ENCODE results near the gene CWF19L1. TPM values are rescaled to one million over a fixed set of nuclear protein-coding genes. Genes with fewer than 3 reads are reported as not detected.
"Not testable (repeated sequence)": the region's sequence is repeated elsewhere in the genome, so short reads cannot be mapped to it uniquely, and the experiment has no call there.

CWF19L1 gene
- total RNA-seq = 37.3 and 42.6 TPM in 2 replicates

GRCh38 chr10:100267239-100268104 is at the start of gene CWF19L1:
Gene CWF19L1 (minus strand): TSS chr10:100267638. CDS start chr10:100267593, 45 bp downstream.
- DNase-seq (ENCODE audit: low spot score) = peak; percentile 72
- Mint-ChIP-seq H3K4me3 (peak within 1 kb of the TSS; percentile 99), H3K36me3 (ENCODE audit: low read depth) (peaks cover 9% of the 10 kb centered on the region), H3K4me1 (ENCODE audit: low read depth) (peaks cover 20% of the 10 kb centered on the region), H3K27me3 (ENCODE audit: insufficient read depth) (no peaks in the 10 kb centered on the region), H3K27ac (peak within 1 kb of the TSS; percentile 95), H3K9me3 (no peaks in the 10 kb centered on the region)
- intact Hi-C loops (cut with micrococcal nuclease) = loop anchor here (1.0 to 5.0 kb wide), 6 partner anchors 19 to 240 kb away; partner anchors contain the start of genes BLOC1S2, CHUK, ERLIN1 and SCD

- no peak for DNase-seq (ENCODE audit: low spot score)
- no peak overlapping the region for H3K4me3 Mint-ChIP-seq
- no peaks in the 10 kb centered on the region for H3K36me3 Mint-ChIP-seq (ENCODE audit: low read depth)
- no peaks in the 10 kb centered on the region for H3K4me1 Mint-ChIP-seq (ENCODE audit: low read depth)
- peaks cover 52% of the 10 kb centered on the region for H3K27me3 Mint-ChIP-seq (ENCODE audit: insufficient read depth)
- no peaks in the 10 kb centered on the region for H3K9me3 Mint-ChIP-seq
- no peak overlapping the region for H3K27ac Mint-ChIP-seq
- intact Hi-C loops (cut with micrococcal nuclease) = no loop called here
Observed at GRCh38 chr10:100315615-100316014, 48.2 kb upstream of the CWF19L1 start.

GRCh38 chr10:100311298-100311697 is 43.9 kb upstream of the CWF19L1 start:
- Mint-ChIP-seq H3K27me3 (ENCODE audit: insufficient read depth) (peaks cover 50% of the 10 kb centered on the region), H3K9me3 (no peaks in the 10 kb centered on the region), H3K4me1 (ENCODE audit: low read depth) (no peaks in the 10 kb centered on the region), H3K36me3 (ENCODE audit: low read depth) (no peaks in the 10 kb centered on the region), H3K27ac (no peak overlapping the region), H3K4me3 (no peak overlapping the region)
- DNase-seq (ENCODE audit: low spot score) = no peak
- intact Hi-C loops (cut with micrococcal nuclease) = no loop called here

GRCh38 chr10:100307684-100308083 is 40.2 kb upstream of the CWF19L1 start:
- Mint-ChIP-seq H3K27ac (no peak overlapping the region), H3K4me1 (ENCODE audit: low read depth) (no peaks in the 10 kb centered on the region), H3K36me3 (ENCODE audit: low read depth) (no peaks in the 10 kb centered on the region), H3K27me3 (ENCODE audit: insufficient read depth) (peaks cover 48% of the 10 kb centered on the region), H3K9me3 (no peaks in the 10 kb centered on the region), H3K4me3 (no peak overlapping the region)
- intact Hi-C loops (cut with micrococcal nuclease) = no loop called here
- DNase-seq (ENCODE audit: low spot score) = no peak

GRCh38 chr10:100306861-100307260 is 39.4 kb upstream of the CWF19L1 start:
- intact Hi-C loops (cut with micrococcal nuclease) = no loop called here
- Mint-ChIP-seq H3K27me3 (ENCODE audit: insufficient read depth) (peaks cover 46% of the 10 kb centered on the region), H3K36me3 (ENCODE audit: low read depth) (no peaks in the 10 kb centered on the region), H3K27ac (no peak overlapping the region), H3K4me1 (ENCODE audit: low read depth) (no peaks in the 10 kb centered on the region), H3K9me3 (no peaks in the 10 kb centered on the region), H3K4me3 (no peak overlapping the region)
- DNase-seq (ENCODE audit: low spot score) = no peak

GRCh38 chr10:100304414-100304813 is 37.0 kb upstream of the CWF19L1 start:
- no peak overlapping the region for H3K27ac Mint-ChIP-seq
- peaks cover 38% of the 10 kb centered on the region for H3K27me3 Mint-ChIP-seq (ENCODE audit: insufficient read depth)
- H3K9me3 Mint-ChIP-seq = no peaks in the 10 kb centered on the region
- no peak for DNase-seq (ENCODE audit: low spot score)
- intact Hi-C loops (cut with micrococcal nuclease) = no loop called here
- H3K36me3 Mint-ChIP-seq (ENCODE audit: low read depth) = no peaks in the 10 kb centered on the region
- H3K4me1 Mint-ChIP-seq (ENCODE audit: low read depth) = no peaks in the 10 kb centered on the region
- H3K4me3 Mint-ChIP-seq = no peak overlapping the region

- no peak overlapping the region for H3K4me3 Mint-ChIP-seq
- H3K36me3 Mint-ChIP-seq (ENCODE audit: low read depth) = no peaks in the 10 kb centered on the region
- DNase-seq (ENCODE audit: low spot score) = no peak
- no peaks in the 10 kb centered on the region for H3K9me3 Mint-ChIP-seq
- no peaks in the 10 kb centered on the region for H3K4me1 Mint-ChIP-seq (ENCODE audit: low read depth)
- H3K27ac Mint-ChIP-seq = no peak overlapping the region
- H3K27me3 Mint-ChIP-seq (ENCODE audit: insufficient read depth) = peaks cover 40% of the 10 kb centered on the region
- intact Hi-C loops (cut with micrococcal nuclease) = loop anchor here (1.0 kb wide), 3 partner anchors 34 to 214 kb away; no protein-coding TSS in a partner anchor
Observed at GRCh38 chr10:100303724-100304319, 36.4 kb upstream of the CWF19L1 start.

GRCh38 chr10:100301123-100301522 is 33.7 kb upstream of the CWF19L1 start:
- H3K36me3 Mint-ChIP-seq (ENCODE audit: low read depth); H3K27ac Mint-ChIP-seq; H3K9me3 Mint-ChIP-seq; H3K4me1 Mint-ChIP-seq (ENCODE audit: low read depth); DNase-seq (ENCODE audit: low spot score); H3K4me3 Mint-ChIP-seq; intact Hi-C loops (cut with micrococcal nuclease): not testable (repeated sequence)
- peaks cover 40% of the 10 kb centered on the region for H3K27me3 Mint-ChIP-seq (ENCODE audit: insufficient read depth)

GRCh38 chr10:100297242-100297641 is 29.8 kb upstream of the CWF19L1 start:
- intact Hi-C loops (cut with micrococcal nuclease) = no loop called here
- H3K27me3 Mint-ChIP-seq (ENCODE audit: insufficient read depth) = peaks cover 34% of the 10 kb centered on the region
- no peaks in the 10 kb centered on the region for H3K36me3 Mint-ChIP-seq (ENCODE audit: low read depth)
- H3K27ac Mint-ChIP-seq = no peak overlapping the region
- no peaks in the 10 kb centered on the region for H3K9me3 Mint-ChIP-seq
- no peaks in the 10 kb centered on the region for H3K4me1 Mint-ChIP-seq (ENCODE audit: low read depth)
- no peak overlapping the region for H3K4me3 Mint-ChIP-seq
- no peak for DNase-seq (ENCODE audit: low spot score)

GRCh38 chr10:100293066-100293465 is 25.6 kb upstream of the CWF19L1 start:
- DNase-seq (ENCODE audit: low spot score) = no peak
- H3K27ac Mint-ChIP-seq = no peak overlapping the region
- no peaks in the 10 kb centered on the region for H3K36me3 Mint-ChIP-seq (ENCODE audit: low read depth)
- intact Hi-C loops (cut with micrococcal nuclease) = no loop called here
- H3K27me3 Mint-ChIP-seq (ENCODE audit: insufficient read depth) = peaks cover 28% of the 10 kb centered on the region
- H3K9me3 Mint-ChIP-seq = no peaks in the 10 kb centered on the region
- H3K4me3 Mint-ChIP-seq = no peak overlapping the region
- H3K4me1 Mint-ChIP-seq (ENCODE audit: low read depth) = no peaks in the 10 kb centered on the region

GRCh38 chr10:100292300-100292699 is 24.9 kb upstream of the CWF19L1 start:
- intact Hi-C loops (cut with micrococcal nuclease); H3K9me3 Mint-ChIP-seq; H3K4me1 Mint-ChIP-seq (ENCODE audit: low read depth); H3K27ac Mint-ChIP-seq; DNase-seq (ENCODE audit: low spot score); H3K36me3 Mint-ChIP-seq (ENCODE audit: low read depth); H3K4me3 Mint-ChIP-seq: not testable (repeated sequence)
- peaks cover 23% of the 10 kb centered on the region for H3K27me3 Mint-ChIP-seq (ENCODE audit: insufficient read depth)

GRCh38 chr10:100291356-100291755 is 23.9 kb upstream of the CWF19L1 start:
- peaks cover 18% of the 10 kb centered on the region for H3K27me3 Mint-ChIP-seq (ENCODE audit: insufficient read depth)
- H3K9me3 Mint-ChIP-seq = no peaks in the 10 kb centered on the region
- H3K4me3 Mint-ChIP-seq = no peak overlapping the region
- peaks cover 12% of the 10 kb centered on the region for H3K4me1 Mint-ChIP-seq (ENCODE audit: low read depth)
- H3K27ac Mint-ChIP-seq = no peak overlapping the region
- H3K36me3 Mint-ChIP-seq (ENCODE audit: low read depth) = no peaks in the 10 kb centered on the region
- intact Hi-C loops (cut with micrococcal nuclease) = no loop called here
- DNase-seq (ENCODE audit: low spot score) = no peak

- intact Hi-C loops (cut with micrococcal nuclease) = loop anchor here (10.0 kb wide), 1 partner anchor 555 kb away; the partner anchor contains the start of genes COX15 and CUTC
- Mint-ChIP-seq H3K36me3 (ENCODE audit: low read depth) (peaks cover 12% of the 10 kb centered on the region), H3K9me3 (no peaks in the 10 kb centered on the region), H3K27ac (no peak overlapping the region), H3K27me3 (ENCODE audit: insufficient read depth) (peaks cover 9% of the 10 kb centered on the region), H3K4me3 (no peak overlapping the region), H3K4me1 (ENCODE audit: low read depth) (peaks cover 26% of the 10 kb centered on the region)
- no peak for DNase-seq (ENCODE audit: low spot score)
Observed at GRCh38 chr10:100289641-100290040, 22.2 kb upstream of the CWF19L1 start.
